ENCODE data around the gene PIK3R5.

GRCh38 chr17:8935191-8935590 is 30.3 kb downstream of the PIK3R5 start:
- TF ChIP-seq MAX (IDR thresholded peaks at IDR 0.05): no peak
- no peak for TF ChIP-seq EP300 (IDR thresholded peaks at IDR 0.05; ENCODE audit: borderline replicate concordance)

Measured in Ishikawa (cell line).